GM19238 (cell line): ENCODE data around the gene SYCE1.
"Not testable (repeated sequence)": the region's sequence is repeated elsewhere in the genome, so short reads cannot be mapped to it uniquely, and the experiment has no call there.

Experiments
- DNase-seq: peaks from one replicate; pipeline ENCODE4 v3.0.0; 2011; ENCODE audit warnings: low spot score; ENCODE audit not compliant: insufficient read length

SYCE1 gene, protein sequence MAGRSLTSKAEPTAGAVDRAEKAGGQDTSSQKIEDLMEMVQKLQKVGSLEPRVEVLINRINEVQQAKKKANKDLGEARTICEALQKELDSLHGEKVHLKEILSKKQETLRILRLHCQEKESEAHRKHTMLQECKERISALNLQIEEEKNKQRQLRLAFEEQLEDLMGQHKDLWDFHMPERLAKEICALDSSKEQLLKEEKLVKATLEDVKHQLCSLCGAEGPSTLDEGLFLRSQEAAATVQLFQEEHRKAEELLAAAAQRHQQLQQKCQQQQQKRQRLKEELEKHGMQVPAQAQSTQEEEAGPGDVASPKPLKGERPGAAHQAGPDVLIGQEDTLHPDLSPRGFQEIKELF

DNA sequence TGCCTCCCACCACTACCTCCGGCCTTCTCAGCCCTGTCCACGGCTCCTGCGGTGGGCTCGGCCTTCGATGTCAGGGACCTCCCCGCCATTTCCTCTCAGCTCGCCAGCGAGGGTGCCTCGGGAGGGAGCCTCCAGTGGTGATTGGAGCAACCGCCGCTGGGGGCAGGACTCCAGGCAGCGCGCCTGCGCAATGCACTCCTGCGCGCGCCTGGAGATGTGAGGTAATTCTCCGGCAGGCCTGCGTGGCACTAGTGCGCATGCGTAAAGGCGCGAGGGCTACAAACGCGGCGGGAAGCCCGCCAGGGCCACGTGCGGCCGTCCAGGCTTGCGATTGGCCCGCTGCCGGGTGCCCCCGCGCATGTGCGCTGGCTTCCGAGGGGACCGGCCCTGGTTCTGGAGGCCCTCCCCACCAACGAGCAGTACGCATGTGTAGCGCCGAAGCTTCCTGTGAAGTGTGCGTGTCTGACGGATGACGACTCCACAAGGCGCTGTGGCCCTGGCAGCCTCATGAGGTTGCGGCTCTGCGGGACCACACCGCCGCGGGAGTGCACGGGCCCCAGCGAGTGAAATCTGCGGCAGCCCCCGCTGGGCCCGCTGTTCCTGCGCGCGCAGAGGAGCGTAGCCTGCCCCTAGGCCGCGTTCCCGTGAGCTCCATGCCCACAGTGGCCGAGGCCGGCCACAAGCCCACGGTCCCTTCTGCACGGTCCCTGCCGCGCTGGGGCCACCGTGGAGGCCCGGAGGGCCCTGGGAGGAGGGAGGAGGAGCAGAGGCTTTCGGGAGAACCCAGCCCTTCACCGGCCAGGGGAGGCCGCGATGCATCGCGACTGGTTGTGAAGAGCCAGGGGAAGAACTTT is at the start of gene SYCE1:
TSS of gene SYCE1 (minus strand) at position 143 of the 854 bp plus-strand sequence. CDS start at position 89, 54 bp downstream.
- no peak for DNase-seq

DNA sequence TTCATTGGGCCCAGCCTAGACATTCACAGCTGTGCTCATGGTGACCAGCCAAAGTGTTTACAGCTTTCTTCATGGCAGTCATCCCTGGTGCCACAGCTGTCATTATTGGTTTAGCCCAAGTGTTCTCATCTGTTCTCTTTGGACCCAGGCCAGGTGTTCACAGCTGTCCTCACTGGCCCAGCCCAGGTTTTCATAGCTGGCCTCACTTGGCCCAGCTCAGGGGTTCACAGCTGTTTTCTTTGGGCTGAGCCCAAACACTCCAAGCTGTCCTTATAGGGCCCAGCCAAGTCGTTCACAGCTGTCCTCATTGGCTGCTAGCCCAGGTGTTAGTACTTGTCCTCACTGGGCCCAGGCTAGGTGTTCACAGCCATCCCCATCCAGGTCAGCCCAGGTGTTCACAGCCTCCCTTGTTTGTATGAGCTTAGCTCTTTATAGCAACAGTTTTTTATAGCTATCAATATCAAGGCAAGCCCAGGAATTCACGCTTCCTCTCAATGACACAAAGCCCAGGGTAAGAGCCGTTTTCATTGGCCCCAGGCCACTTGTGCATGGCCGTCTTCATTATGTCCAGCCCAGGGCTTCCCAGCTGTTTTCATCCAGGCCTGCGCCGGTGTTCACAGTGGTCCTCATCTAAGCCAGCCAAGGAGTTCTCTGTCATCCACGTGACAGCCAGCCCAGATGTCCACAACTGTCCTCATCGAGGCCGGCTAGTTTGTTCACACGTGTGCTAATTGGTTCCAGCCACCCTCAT is 49.6 kb upstream of the SYCE1 start:
- no peak for DNase-seq

DNA sequence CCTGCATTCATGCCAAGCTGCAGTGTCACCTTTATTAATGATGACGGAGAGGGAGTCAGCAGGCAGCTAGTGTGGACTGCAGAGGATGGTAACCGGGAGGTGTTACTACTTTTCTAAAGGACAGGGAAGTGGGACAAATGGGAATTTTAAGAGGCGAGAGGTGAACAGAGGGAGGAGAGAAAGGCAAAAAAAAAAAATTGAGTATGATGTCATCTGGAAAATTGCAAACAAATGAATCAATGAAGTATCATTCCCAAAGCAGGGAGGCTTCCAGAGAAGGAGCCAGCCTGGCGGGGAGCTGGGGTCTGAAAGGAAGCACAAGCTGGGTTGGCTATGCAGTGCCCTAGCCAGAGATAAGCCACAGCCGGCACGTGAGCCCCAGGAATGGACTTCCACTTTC is 48.3 kb upstream of the SYCE1 start:
- no peak for DNase-seq

DNA sequence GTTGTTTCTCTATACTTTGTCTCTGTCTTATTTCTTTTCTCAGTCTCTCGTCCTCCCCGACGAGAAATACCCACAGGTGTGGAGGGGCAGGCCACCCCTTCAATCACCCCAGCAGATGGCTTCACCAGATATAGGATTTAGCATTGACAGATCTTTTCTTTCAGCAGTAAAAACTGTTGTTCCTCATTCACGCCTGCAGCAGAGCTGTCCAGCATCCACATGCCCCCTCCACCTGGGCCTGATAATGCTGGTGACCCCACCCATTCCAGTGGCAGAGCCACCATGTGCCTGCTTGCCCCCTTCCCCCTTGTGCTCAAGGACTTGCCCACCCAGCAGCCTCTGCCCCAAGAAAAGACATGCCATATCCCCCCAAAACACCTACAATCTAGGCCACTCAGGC is 45.7 kb upstream of the SYCE1 start:
- DNase-seq: no peak

DNA sequence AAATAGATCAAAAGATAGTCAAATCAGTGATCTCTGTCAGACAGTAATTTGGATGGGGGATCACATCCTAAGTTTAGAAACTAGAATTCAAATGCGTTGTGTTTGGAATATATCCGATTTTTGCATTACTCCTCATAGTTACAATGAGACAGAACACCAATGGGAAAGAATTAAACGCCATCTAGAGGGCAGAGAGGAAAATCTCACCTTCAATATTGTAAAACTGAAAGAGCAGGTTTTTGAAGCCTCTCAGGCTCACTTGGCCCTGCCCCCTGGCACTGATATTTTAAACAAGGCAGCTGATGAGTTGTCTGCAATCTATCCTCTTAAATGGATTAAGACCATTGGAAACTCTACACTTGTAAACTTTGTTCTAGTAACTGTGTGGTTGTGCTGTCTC is 43.5 kb upstream of the SYCE1 start:
- DNase-seq: no peak

DNA sequence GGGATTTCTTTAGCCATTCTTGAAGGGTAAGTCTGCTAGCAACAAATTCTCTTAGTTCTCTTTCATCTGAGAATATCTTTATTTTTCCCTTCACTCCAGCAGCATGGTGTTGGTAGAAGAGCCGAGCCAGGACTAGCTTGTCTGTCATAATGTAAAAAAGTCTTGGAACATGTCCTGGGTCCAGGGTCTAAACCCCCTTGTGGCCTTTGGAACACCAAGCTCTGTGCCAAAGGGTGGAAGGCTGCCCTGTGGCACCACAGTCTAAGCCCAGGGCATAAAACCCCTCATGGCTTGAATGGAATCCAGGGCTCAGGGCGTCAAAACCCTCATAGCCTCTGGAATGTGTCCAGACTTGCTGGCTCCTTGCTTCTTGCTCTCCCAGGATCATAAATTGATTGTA is 38.1 kb upstream of the SYCE1 start:
- DNase-seq: not testable (repeated sequence)

DNA sequence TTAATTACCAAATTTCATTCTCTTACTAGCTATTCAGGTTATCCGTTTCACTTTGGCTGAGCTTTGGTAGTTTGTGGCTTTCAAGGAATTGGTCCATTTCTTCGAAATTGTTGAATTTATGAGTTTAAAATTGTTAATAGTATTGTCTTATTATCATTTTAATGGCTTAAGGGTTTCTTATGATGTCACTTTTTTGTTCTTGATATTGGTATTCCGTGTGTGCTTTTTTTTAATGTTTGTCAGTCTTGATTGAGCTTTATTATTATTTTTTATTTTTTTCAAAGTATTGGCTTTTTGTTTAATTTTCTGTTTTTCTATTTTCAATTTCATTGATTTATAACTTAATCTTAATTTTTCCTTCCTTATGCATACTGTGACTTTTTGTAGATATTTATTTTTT is 35.3 kb upstream of the SYCE1 start:
- DNase-seq: no peak

DNA sequence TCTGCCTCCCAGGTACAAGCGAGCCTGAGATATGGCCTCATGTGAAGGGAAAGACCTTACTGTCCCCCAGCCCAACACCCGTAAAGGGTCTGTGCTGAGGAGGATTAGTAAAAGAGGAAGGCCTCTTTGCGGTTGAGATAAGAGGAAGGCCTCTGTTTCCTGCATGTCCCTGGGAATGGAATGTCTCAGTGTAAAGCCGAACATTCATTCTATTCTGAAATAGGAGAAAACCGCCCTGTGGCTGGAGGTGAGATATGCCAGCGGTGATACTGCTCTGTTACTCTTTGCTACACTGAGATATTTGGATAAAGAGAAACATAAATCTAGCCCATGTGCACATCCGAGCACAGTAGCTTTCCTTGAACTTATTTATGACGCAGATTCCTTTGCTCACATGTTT is 34.5 kb upstream of the SYCE1 start:
- not testable (repeated sequence) for DNase-seq

DNA sequence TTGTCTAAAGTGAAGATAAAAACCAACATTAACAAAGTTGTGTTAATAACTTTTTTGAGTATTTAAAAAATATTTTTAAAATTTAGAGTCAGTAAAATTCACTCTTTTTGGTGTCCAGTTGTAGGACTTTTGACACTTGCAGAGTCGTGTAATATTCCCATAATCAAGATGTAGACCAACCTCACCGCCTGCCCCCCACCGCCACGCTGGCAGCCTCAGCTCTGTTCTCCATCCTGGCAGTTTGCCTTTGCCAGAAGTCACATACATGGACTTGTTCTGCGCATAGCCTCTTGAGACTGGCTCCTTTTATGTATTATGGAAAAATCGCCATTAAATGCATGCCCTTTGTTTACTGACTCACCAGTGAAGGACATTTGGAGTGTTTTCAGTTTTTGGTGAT is 27.3 kb upstream of the SYCE1 start:
- no peak for DNase-seq

DNA sequence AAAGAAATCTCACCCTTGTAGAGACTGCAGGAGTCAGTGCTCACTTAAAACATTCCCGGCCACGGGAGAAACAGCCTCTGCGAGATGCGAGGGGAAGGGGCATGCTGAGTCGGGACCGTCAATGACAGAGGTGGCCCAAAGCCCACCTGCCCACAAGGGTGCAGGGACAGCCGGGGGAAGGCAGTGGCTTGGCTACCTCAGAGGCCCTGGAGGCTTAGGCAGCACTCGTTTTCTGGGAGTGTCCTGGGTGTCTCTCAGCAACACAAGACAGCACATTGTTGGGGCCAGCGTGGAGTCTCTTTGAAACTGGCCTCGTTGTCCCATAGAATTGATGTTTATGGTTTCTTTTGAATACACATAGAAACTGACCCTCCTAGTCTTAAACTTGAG is 25.6 kb upstream of the SYCE1 start:
- DNase-seq: no peak

DNA sequence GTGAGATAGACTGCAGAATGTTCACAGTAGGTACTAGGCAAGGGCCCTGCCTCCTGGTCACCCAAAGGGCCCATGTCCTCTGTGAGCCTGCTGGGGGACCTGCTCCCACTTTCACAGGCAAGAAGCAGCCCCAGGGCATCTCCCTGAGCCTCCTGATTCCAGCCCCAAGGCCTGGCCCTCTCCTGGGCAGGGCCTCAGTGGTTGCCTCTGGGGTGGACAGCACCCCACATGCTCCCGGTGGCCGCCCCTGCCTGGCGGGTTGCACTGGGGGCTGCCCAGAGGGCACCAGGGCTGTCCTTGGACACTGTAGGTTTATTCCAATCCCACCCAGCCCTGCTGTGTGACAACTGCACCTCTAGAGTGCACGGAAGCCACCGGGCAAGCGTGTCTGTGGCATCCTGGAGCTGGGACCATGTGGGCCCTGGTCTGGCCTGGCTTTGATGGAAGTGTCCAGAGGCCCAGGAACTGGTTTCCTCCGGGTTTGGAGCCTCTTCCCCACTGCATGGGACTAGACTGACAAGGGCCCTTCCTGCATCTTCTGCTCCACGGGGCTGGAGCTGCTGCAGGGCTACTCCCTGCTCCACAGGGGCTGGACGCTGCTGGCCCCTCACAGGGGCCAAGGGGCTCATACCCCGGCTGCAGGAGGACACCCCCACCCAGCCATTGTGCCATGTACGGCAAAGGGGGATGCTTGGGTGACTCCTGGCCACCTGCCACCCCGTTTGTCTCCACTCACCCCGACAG is 25.0 kb upstream of the SYCE1 start:
- no peak for DNase-seq

DNA sequence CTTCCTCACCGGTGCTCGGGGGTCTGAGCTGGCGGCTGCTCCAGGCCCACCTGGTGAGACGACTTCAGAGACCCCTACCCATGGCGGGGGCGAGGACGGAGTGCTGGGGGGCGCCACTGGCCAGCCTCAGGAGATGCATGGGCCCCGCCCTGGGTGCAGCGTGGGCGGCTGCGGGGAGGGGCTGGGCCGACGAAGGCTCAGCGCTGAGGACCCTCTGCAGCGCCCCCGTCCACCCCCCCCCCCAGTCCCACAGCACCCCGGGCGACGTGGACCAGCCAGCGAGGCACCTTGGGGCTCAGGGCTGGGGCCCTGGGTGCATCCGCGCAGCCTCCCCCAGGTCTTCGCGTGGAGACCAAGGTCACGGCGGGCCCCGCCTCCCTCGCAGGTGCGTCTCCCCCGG is 11.7 kb upstream of the SYCE1 start:
- DNase-seq: not testable (repeated sequence)

DNA sequence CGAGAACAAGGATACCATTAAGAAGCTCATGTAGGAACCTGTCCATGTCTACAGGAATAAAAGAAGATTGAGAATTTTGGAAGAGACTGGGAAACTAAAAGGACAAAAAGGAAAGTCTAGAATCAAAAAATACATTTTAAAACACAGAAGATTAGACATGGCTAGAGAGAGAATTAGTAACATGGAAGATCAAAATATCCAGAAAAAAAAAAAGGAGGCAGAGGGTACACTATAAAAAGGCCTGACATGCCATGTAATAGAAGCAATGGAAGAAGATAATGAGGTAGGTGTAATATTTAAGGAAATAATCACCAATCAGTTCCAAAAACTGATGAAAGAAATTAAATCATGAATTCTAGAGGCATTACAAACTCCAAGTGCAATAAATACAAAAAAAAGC is 8.1 kb upstream of the SYCE1 start:
- DNase-seq: not testable (repeated sequence)

DNA sequence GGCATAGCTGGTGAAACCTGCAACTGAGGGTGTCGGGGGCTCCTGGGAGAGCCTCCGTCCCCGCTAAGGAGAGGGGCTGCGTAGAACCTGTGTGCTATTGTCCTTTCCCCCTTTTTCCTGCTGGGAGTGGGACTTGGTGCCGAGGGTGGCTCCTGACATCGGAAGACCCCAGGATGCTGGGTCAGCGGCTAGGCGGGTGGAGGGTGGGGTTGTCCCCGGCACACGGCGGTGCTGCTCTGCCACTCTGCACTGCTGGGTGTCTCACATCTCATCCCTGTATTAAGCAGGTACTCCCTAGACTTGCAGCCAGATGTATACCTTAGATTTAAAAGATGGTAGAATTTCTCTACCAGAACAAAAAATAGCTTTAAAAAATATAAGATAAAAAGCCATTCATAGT is 6.7 kb upstream of the SYCE1 start:
- not testable (repeated sequence) for DNase-seq

DNA sequence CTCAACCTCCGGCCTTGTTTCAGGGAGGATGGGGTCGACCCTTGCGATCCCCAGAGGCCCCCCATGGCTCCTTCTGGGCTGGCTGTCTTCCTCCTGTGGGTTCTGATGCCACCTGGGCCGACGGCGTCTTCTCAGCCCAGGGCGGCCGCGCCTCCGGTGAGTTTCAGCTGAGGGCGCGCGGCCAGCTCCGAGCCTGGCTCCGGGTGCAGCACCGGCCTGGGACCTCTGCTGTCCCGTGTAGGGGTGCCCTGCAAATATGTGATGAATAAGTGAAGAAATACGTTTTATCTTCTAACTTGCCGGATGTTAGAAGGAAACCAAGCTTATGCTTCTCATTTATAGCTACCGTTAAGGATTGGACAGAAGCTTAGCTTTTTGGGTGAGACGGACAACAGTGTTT is 4.4 kb upstream of the SYCE1 start:
- DNase-seq: not testable (repeated sequence)

DNA sequence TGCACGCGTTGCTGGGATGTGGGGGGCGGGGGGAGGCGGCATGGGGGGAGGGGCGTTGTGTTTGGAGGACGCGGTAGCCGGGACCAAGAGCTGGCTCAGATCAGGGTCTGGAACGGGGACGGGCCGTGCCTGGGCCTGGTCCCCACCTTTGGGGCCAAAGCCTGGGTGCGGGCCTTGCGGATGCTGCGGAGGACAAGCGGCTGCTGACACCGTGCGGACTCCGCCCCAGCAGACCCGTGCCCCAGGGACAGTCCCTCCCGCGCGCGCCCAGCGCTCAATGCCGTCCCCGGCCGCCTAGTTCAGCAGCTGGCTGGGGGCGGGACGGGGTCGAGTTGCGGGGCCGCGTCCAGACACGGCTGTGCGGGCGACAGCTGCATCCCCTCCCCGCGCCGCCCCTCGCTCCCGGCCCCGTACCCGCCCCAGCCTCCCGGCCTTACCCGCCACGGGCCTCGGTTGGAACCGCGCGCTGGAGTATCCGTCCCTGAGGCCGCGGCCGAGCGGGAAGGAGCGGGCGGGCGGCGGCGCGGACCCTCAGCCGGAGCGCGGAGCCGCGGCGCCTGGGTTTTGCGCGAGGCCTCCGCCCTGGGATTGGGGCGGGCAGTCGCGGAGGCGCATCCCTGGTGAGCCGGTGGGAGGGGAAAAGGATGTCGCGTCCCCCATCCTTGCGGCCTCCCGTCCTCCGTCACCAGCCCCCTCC is 3.6 kb upstream of the SYCE1 start:
- DNase-seq: not testable (repeated sequence)

DNA sequence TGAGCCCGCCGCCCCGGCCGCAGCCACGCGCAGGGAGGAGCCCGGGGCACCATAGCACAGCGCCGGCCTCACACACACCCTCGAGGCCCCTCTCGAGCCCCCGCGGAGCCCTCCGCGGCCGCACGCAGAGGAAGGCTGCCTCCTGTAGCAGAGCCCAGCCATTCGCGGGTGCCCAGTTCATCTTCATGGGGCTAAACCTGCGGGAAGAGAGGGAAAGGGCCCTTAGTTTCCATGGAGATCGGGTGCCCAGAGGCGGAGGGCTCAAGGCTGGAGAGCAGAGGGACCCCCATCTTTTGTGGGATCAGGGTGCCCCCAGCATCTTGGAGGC is 2.9 kb upstream of the SYCE1 start:
- no peak for DNase-seq

DNA sequence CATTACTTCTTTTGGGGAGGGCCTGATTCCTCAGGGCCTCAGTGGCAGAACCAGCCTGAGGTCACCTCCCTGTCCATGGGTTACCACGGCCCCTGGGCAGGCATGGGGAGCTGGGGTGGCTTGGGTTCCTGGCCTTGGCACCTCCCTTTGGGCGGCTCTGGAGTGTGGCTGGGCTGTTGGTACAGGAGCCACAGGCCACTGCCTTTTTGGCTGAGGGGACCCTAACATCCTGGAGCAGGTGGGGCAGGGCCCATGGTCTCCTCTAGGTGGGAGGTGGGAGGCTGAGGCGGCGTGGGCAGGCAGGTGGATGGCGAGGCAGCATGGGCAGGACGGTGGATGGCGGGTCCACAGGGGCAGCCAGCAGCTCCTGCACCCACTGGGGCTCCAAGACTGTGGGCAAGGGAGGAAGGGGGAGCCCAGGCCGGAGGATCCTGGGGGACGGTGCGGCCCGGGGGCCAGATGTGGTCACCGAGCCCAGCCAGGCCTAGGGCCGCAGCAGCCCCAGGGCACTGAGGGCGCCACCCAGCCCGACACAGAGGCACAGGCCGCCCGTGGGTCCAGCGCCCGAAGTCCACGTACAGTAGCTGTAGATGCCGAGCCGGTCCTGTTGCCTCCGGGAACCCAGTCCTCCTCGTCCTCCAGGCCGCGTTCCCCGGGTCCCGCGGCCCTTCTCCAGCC is 2.4 kb upstream of the SYCE1 start:
- no peak for DNase-seq

DNA sequence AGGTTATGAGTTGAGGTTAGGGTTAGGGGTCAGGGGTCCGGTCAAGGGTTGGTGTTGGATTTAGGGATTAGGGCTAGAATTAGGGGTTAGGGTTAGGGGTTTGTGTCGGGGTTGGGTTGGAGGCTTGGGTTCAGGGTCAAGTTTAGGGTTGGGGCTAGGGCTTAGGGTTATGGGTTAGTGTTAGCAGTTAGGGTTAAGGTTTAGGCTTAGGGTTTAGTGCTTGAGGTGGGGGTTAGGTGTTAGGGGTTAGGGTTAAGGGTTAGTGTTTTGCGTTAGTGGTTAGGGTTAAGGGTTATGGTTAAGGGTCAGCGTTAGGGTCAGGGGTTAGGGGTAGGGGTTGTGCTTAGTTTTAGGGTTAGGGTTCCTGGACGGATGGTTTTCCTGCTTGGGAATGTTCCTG is 1.7 kb upstream of the SYCE1 start:
- DNase-seq: no peak

DNA sequence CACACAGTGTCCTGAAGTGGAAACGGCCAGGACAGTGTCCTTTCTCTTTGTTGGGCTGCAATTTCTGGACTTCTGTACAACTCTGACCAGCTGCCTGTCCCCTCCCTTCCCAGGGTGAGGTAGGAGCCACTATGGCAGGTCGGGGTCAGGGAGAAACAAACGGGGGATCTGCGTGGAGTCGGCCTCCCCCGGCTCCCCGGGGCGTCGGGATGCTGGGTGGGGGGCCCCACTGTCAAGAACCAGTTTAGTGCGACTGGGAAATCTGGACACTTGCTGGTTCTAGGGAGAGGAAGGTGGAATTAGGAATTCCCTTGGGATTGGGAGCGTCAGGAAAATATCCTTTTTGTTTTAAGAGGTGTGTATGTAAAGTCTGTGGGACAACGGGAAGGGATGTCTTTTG is 567 bp downstream of the SYCE1 start:
- DNase-seq: no peak
